GM12892 (cell line): ENCODE results near the gene PRDM12.

Experiments
- DNase-seq: peaks from one replicate; pipeline ENCODE4 v3.0.0; 2011; ENCODE audit not compliant: insufficient read length
- FAIRE-seq: peaks from 2 replicates; lab custom pipeline; 2011; peaks lifted over from hg19 to GRCh38; lab: Jason Lieb, UNC
- POLR2A ChIP-seq: IDR thresholded peaks from 2 replicates; pipeline ENCODE4 v1.6.1; 2011; ENCODE audit warnings: low read depth, low read length, control low read depth
- POLR2AphosphoS5 ChIP-seq: IDR thresholded peaks from 2 replicates; pipeline ENCODE4 v1.6.1; 2011; ENCODE audit warnings: low read depth, low read length, control low read depth
- TAF1 ChIP-seq: IDR thresholded peaks from 2 replicates; pipeline ENCODE4 v1.6.1; 2011; ENCODE audit warnings: low read depth, mild to moderate bottlenecking, control low read depth, low read length, borderline replicate concordance

Gene PRDM12

DNA sequence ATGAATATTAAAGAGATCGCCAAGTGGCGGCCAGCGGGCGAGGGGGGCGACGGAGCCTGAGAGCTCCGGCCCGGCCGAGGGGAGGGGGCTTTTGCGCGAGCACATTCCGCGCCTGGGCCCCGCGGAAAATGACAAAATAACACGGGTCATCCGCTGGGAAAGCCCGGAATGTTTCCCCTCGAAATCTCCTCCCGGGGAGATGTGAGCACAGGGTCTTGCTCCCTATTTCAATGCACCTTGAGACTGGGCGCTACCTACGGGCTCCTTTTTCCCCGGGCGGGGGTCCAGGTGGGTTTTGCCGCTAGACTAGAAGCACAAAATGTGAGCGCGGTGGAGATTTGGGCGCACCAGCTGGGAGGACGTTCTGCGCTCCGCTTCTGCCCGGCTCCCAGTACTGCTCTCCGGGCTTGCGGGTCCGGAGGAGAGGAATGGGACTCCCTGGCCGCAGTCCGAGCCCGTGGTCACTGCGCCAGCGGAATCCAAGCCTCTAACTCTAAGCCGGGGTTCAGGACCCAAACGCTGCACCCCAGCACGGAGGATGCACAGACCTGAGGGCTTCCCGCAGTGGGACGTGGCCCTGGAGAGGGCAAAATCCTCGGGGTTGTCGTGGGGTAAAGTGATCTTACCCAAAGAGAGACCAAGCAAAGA, 2.8 kb upstream of the PRDM12 start:
- FAIRE-seq: no peak
- no peak for DNase-seq
- TF ChIP-seq POLR2A: no peak
- no peak for TF ChIP-seq TAF1
- TF ChIP-seq POLR2AphosphoS5: no peak

DNA sequence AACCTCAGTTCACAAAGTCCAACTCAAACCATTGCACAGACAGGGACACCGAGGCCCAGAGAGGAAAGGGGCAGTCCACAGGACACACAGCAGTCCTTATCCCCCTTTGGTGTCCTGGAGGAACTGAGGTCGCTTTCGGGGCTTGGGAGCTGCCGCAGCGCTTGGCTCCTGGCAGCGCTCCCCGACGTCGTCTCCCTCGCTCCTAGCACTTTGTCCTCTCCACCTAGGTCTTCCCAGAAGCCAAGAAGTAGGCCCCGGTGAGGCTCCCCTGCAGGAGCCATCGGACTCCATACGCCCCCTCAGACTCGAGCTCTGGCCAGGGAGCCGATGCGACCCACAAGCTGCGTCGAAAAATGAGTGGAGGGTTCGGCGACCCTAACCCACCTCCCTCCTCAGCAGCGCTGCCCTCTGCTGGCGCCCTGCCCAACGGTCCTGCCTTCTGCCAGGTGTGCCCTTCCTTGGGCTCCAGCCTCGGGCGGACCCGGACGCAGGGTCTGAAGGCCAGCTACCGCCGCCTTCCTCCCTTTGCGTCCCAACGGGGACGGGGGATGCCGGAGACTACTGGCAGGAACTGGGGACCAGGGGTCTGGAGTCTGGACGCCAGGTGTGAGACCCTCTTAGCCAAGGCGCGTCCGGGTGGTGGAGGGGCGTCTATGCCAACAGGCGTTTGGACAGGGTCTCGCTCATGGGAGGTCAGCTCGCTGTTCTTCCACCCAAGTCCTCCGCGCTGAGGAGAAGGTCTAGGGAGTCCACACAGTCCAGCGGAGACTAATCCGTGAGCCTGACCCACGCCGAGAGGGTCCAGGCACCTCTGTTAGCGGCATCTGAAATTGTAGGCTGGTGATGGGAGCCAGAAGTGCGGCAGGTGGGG, 2.1 kb upstream of the PRDM12 start:
- TF ChIP-seq TAF1: no peak
- no peak for TF ChIP-seq POLR2A
- TF ChIP-seq POLR2AphosphoS5: no peak
- FAIRE-seq (no peak), DNase-seq (no peak)

- DNase-seq: no peak
- TF ChIP-seq POLR2AphosphoS5: no peak
- no peak for TF ChIP-seq TAF1
- no peak for TF ChIP-seq POLR2A
- no peak for FAIRE-seq
Observed at GRCh38 chr9:130662970-130663257, 1.5 kb upstream of the PRDM12 start.

DNA sequence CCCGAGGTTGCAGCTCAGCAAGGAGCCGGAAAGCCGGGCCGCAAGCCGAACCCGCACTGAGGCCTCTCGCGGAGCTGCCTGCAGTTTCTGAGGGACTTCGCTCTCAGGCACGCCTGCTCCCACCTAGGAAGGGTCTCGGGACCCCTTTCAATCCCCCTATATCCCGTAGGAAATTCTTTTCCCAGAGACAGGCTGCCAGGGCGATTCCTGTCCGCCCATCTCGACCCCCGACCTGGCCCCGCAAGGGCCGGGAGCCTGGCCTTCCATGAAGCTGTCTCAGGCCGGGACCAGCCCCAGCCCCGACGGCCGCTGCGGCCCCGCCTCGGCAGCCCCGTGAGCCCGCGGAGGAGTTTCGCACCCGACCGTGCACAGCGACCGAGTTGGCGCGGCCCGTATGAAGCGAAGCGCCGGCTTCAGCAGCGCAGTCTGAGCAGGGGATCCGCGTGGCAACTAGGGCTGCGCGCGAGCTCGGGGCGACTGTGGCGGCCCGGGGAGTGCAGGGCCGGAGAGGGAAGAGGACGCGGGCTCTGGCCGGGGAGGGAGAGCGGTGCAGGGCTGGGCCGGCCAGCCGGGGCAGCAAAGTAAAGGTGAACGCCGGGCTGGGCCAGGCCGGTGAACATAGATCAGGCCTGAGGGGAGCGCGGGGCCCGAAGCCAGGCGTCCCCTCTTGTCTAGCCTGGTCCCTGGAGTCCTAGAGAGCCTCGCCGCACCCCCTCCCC, 977 bp upstream of the PRDM12 start:
- no peak for FAIRE-seq
- TF ChIP-seq POLR2A: no peak
- TF ChIP-seq POLR2AphosphoS5: no peak
- no peak for TF ChIP-seq TAF1

GRCh38 chr9:130663977-130664250, 480 bp upstream of the PRDM12 start:
- TF ChIP-seq POLR2A: no peak
- no peak for TF ChIP-seq TAF1
- no peak for TF ChIP-seq POLR2AphosphoS5
- FAIRE-seq: no peak
- peak; percentile 23 for DNase-seq

More for the DNA sequence above, 977 bp upstream of the PRDM12 start:
- no peak for DNase-seq

- TF ChIP-seq TAF1 (no peak), POLR2AphosphoS5 (no peak), POLR2A (no peak)
- DNase-seq: no peak
- no peak for FAIRE-seq
Observed at GRCh38 chr9:130665029-130665430, 636 bp downstream of the PRDM12 start.

- no peak for FAIRE-seq
- no peak for TF ChIP-seq POLR2AphosphoS5
- TF ChIP-seq POLR2A: no peak
- TF ChIP-seq TAF1: no peak
- peak; percentile 40 for DNase-seq
Observed at GRCh38 chr9:130665431-130666392, 1.3 kb downstream of the PRDM12 start.

- DNase-seq (no peak), FAIRE-seq (no peak)
- TF ChIP-seq POLR2AphosphoS5 (no peak), TAF1 (no peak), POLR2A (no peak)
Observed at GRCh38 chr9:130666393-130667119, 2.2 kb downstream of the PRDM12 start.

DNA sequence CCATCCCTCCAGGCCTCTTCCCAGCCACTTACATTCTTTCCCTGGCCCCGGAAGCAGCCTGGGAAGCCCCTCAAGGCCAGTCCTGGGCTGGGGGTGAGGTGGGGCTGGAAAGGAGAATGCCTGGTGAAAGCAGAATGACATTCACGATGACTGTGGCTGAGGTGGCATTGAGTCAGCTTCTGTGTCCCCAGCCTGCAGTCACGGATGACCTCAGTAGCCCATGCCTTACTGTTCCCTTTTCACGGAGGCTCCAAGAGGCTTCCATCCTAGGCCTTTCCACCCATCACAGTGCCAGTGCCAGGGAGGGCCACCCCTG, 2.7 kb downstream of the PRDM12 start:
- FAIRE-seq: no peak
- DNase-seq: no peak
- TF ChIP-seq TAF1 (no peak), POLR2A (no peak), POLR2AphosphoS5 (no peak)

- no peak for TF ChIP-seq POLR2AphosphoS5
- FAIRE-seq: no peak
Observed at GRCh38 chr9:130668196-130668595, 3.8 kb downstream of the PRDM12 start.

More at GRCh38 chr9:130668196-130668595, 3.8 kb downstream of the PRDM12 start:
- no peak for DNase-seq
